ENCODE results near the gene USP25. TPM values are rescaled to one million over a fixed set of nuclear protein-coding genes. Genes with fewer than 3 reads are reported as not detected.

Gene USP25
- total RNA-seq, 1 experiment from 2014 or later = 35.1 TPM

- Mint-ChIP-seq H3K36me3 (ENCODE audit: insufficient read depth in 1 of 3, low read depth in 3 of 3) (no peaks in the 10 kb centered on the region; a peak in 2 of 7 replicates), H3K9me3 (peaks cover 0 to 4% of the 10 kb centered on the region in 2 experiments; a peak in 3 of 5 replicates), H3K4me1 (peaks cover 11 to 23% of the 10 kb centered on the region in 2 experiments), H3K27me3 (ENCODE audit: low read depth) (0 out of 2 replicates have a peak, but pooled peaks cover 1% of the 10 kb centered on the region), H3K4me3 (no peak overlapping the region), H3K27ac (no peak overlapping the region)
- H2AK5ac ChIP-seq (ENCODE audit: insufficient read length, low read length) = no peak overlapping the region
- H3K14ac ChIP-seq (ENCODE audit: insufficient read depth, low read length) = no peak overlapping the region
- H2BK12ac ChIP-seq (ENCODE audit: insufficient read length, low read depth, low read length) = no peak overlapping the region
- H2BK15ac ChIP-seq (ENCODE audit: low read depth, low read length) = no peak overlapping the region
- H3K27me3 ChIP-seq (ENCODE audit: insufficient read depth, low read length) = no peaks in the 10 kb centered on the region
- no peak overlapping the region for H3K4me2 ChIP-seq (ENCODE audit: insufficient read depth, insufficient read length, low read length)
- H2BK5ac ChIP-seq (ENCODE audit: insufficient read length, low read length) = no peak overlapping the region
- H3K23ac ChIP-seq (ENCODE audit: insufficient read length, low read depth, low read length) = no peak overlapping the region
- peak; percentile 48 for DNase-seq
- no peak overlapping the region for H3K4ac ChIP-seq (ENCODE audit: low read depth, low read length)
- H2BK120ac ChIP-seq (ENCODE audit: low read depth, low read length, poor library complexity, severe bottlenecking) = no peak overlapping the region
- no peak overlapping the region for H3T11ph ChIP-seq (ENCODE audit: low read length)
- H2AFZ ChIP-seq (ENCODE audit: low read length) = no peak overlapping the region
- H3K79me1 ChIP-seq (ENCODE audit: insufficient read depth, low read depth, low read length, poor library complexity, severe bottlenecking) = no peaks in the 10 kb centered on the region
- no peaks in the 10 kb centered on the region for H3K23me2 ChIP-seq (ENCODE audit: insufficient read length, low read depth, low read length, poor library complexity, severe bottlenecking)
- H4K20me1 ChIP-seq (ENCODE audit: control insufficient read depth, insufficient read depth, insufficient read length) = no peaks in the 10 kb centered on the region
- H4K5ac ChIP-seq (ENCODE audit: insufficient read length, low read depth, low read length) = no peak overlapping the region
- WGBS (ENCODE audit: extremely low coverage, insufficient read length, low lambda C conversion rate) = no CpG with 5 or more reads among the region's 4 CpGs
- H3K18ac ChIP-seq (ENCODE audit: insufficient read length, low read depth, low read length) = no peak overlapping the region
- no peak overlapping the region for H3K56ac ChIP-seq (ENCODE audit: insufficient read length, low read depth, low read length)
- no peaks in the 10 kb centered on the region for H3K9me3 ChIP-seq (ENCODE audit: control insufficient read depth, low read depth, low read length)
- H3K27ac ChIP-seq (ENCODE audit: insufficient read length, low read depth, low read length) = no peak overlapping the region
- TF ChIP-seq CTCF (conservative IDR thresholded peaks at IDR 0.05) = no peak
- H4K8ac ChIP-seq (replicated peaks; ENCODE audit: insufficient read length, low read depth, low read length) = no peak overlapping the region
- H4K91ac ChIP-seq (ENCODE audit: insufficient read length, low read depth, low read length) = no peak overlapping the region
- no peak overlapping the region for H2BK20ac ChIP-seq (ENCODE audit: low read depth, low read length, poor library complexity, severe bottlenecking)
- no peak overlapping the region for H3K9ac ChIP-seq (ENCODE audit: extremely low read depth, insufficient read length, low read length)
- no peaks in the 10 kb centered on the region for H3K4me1 ChIP-seq (ENCODE audit: insufficient read depth, low read length)
- H3K79me2 ChIP-seq (ENCODE audit: insufficient read depth, low read length) = no peaks in the 10 kb centered on the region
Measured at GRCh38 chr21:15722591-15723324, 7.0 kb upstream of the USP25 start.
